Neural progenitor cell (in vitro differentiated cells): ENCODE data around the gene USP7. TPM values are rescaled to one million over a fixed set of nuclear protein-coding genes. Genes with fewer than 3 reads are reported as not detected.

Experiments used
- DNase-seq: peaks from one replicate; pipeline ENCODE4 v3.0.0-alpha.2; 2016; ENCODE audit warnings: low spot score
- H2AFZ ChIP-seq: fragments of 200-600 bp; sonication (generic); replicated peaks from 2 replicates; pipeline ENCODE4 v1.6.1; 2016; ENCODE audit warnings: antibody characterized with exemption
- H3F3A ChIP-seq: fragments of 200-600 bp; sonication (generic); 2 replicates; pipeline ENCODE4 v1.6.1; 2016; ENCODE audit warnings: antibody characterized with exemption, low read depth
- H3K27ac ChIP-seq: fragments of 200-600 bp; sonication (generic); 2 replicates; pipeline ENCODE4 v1.5.1; 2016; ENCODE audit warnings: mild to moderate bottlenecking
- H3K27me3 ChIP-seq: fragments of 200-600 bp; sonication (generic); 2 replicates; pipeline ENCODE4 v1.6.1; 2016; ENCODE audit warnings: mild to moderate bottlenecking, moderate library complexity
- H3K36me3 ChIP-seq: fragments of 200-600 bp; sonication (generic); 2 replicates; pipeline ENCODE4 v1.5.1; 2016
- H3K4me1 ChIP-seq: fragments of 200-600 bp; sonication (generic); 2 replicates; pipeline ENCODE4 v1.6.1; 2016; ENCODE audit warnings: mixed run types
- H3K4me2 ChIP-seq: fragments of 200-600 bp; sonication (generic); 2 replicates; pipeline ENCODE4 v1.6.1; 2016
- H3K4me3 ChIP-seq: fragments of 200-600 bp; sonication (generic); 2 replicates; pipeline ENCODE4 v1.5.1; 2016
- H3K79me2 ChIP-seq: fragments of 200-600 bp; sonication (generic); 2 replicates; pipeline ENCODE4 v1.6.1; 2016; ENCODE audit warnings: low read depth
- H3K9ac ChIP-seq: fragments of 200-600 bp; sonication (generic); 2 replicates; pipeline ENCODE4 v1.6.1; 2016
- H3K9me3 ChIP-seq: fragments of 200-600 bp; sonication (generic); 2 replicates; pipeline ENCODE4 v1.5.1; 2016; ENCODE audit warnings: low read depth
- H4K20me1 ChIP-seq: fragments of 200-600 bp; sonication (generic); 2 replicates; pipeline ENCODE4 v1.6.1; 2016; ENCODE audit warnings: low read depth
- H3K27ac Mint-ChIP-seq: 3 replicates; pipeline ENCODE4 v1.8.0; 2021; ENCODE audit warnings: mixed read lengths
- H3K27me3 Mint-ChIP-seq: 2 replicates; pipeline ENCODE4 v1.8.0; 2022; ENCODE audit warnings: low read depth, mild to moderate bottlenecking, inconsistent platforms, moderate library complexity, mixed read lengths; ENCODE audit not compliant: insufficient read depth
- H3K36me3 Mint-ChIP-seq: 3 replicates; pipeline ENCODE4 v1.8.0; 2021; ENCODE audit warnings: mixed read lengths
- H3K4me1 Mint-ChIP-seq: 3 replicates; pipeline ENCODE4 v1.8.0; 2021; ENCODE audit warnings: mixed read lengths
- H3K4me3 Mint-ChIP-seq: 3 replicates; pipeline ENCODE4 v1.8.0; 2021; ENCODE audit warnings: mild to moderate bottlenecking, moderate library complexity, mixed read lengths
- H3K9me3 Mint-ChIP-seq: 3 replicates; pipeline ENCODE4 v1.8.0; 2020; ENCODE audit warnings: mixed read lengths
- EZH2 ChIP-seq: fragments of 200-600 bp; sonication (generic); IDR thresholded peaks from 2 replicates; pipeline ENCODE4 v1.6.1; 2017; ENCODE audit warnings: antibody characterized with exemption, mild to moderate bottlenecking, moderate library complexity
- EZH2phosphoT487 ChIP-seq: fragments of 200-600 bp; sonication (generic); IDR thresholded peaks from 2 replicates; pipeline ENCODE4 v1.6.1; 2017; ENCODE audit warnings: antibody characterized with exemption
- total RNA-seq: library from RNA; depleted of rRNA; stranded (reverse); fragments of >200 nt; gene quantifications from 2 replicates; pipeline ENCODE4 v1.2.3, GENCODE V29; 2015; ENCODE audit warnings: low replicate concordance
- TF ChIP-seq, protein P1 (sequence below): fragments of 200-600 bp; sonication (generic); IDR thresholded peaks from 2 replicates; pipeline ENCODE4 v1.5.1; 2017; ENCODE audit warnings: antibody characterized with exemption, mild to moderate bottlenecking

USP7 gene
- total RNA-seq, 1 donor from 2014 or later, result 90.3 TPM

GRCh38 chr16:8885674-8886592 is 77.8 kb downstream of the USP7 start:
- no peak overlapping the region for H3K4me3 Mint-ChIP-seq
- Histone ChIP-seq H3K9ac (no peak overlapping the region), H3K4me3 (no peak overlapping the region), H3K4me2 (no peak overlapping the region), H3K4me1 (peaks cover 8% of the 10 kb centered on the region), H2AFZ (no peak overlapping the region), H3K9me3 (no peaks in the 10 kb centered on the region), H3F3A (peaks cover 10% of the 10 kb centered on the region), H3K27ac (no peak overlapping the region), H3K27me3 (no peaks in the 10 kb centered on the region), H4K20me1 (peaks cover 21% of the 10 kb centered on the region), H3K36me3 (no peaks in the 10 kb centered on the region), H3K79me2 (no peaks in the 10 kb centered on the region)
- H3K27me3 Mint-ChIP-seq, result peaks cover 11% of the 10 kb centered on the region
- peaks cover 14% of the 10 kb centered on the region for H3K36me3 Mint-ChIP-seq
- TF ChIP-seq, protein P1, sequence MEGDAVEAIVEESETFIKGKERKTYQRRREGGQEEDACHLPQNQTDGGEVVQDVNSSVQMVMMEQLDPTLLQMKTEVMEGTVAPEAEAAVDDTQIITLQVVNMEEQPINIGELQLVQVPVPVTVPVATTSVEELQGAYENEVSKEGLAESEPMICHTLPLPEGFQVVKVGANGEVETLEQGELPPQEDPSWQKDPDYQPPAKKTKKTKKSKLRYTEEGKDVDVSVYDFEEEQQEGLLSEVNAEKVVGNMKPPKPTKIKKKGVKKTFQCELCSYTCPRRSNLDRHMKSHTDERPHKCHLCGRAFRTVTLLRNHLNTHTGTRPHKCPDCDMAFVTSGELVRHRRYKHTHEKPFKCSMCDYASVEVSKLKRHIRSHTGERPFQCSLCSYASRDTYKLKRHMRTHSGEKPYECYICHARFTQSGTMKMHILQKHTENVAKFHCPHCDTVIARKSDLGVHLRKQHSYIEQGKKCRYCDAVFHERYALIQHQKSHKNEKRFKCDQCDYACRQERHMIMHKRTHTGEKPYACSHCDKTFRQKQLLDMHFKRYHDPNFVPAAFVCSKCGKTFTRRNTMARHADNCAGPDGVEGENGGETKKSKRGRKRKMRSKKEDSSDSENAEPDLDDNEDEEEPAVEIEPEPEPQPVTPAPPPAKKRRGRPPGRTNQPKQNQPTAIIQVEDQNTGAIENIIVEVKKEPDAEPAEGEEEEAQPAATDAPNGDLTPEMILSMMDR, result peak; percentile 24
- no peak for TF ChIP-seq EZH2phosphoT487
- no peaks in the 10 kb centered on the region for H3K9me3 Mint-ChIP-seq
- peak overlapping the region; percentile 11 for H3K27ac Mint-ChIP-seq
- H3K4me1 Mint-ChIP-seq, result peaks cover 22% of the 10 kb centered on the region
- DNase-seq, result peak; percentile 44

DNA sequence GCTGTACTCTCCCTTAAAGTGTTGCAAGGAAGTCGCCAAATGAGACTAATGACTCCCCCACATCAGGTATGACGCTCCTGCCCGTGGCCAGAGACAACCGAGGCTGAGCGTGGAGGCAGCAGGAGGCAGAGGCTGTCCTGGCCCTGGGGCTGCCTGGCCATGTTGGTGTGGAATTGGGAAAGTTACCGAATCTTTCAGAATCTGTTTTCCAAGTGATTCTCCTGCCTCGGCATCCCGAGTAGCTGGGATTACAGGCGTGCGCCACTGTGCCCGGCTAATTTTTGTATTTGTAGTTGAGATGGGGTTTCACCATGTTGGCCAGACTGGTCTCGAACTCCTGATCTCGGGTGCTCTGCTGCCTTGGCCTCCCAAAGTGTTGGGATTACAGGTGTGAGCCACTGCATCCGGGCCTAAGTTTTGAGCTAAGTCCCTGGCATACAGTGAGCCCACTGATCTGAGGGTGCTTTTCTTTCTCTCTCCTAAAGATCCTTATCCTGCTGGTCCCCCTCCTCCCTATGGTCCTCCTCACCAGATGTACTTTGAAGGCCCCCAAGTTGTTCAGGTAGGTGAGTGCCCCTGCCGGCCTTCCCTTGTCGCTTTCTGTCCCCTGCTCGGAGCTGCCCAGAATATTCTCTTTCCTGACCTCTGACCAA is 80.9 kb downstream of the USP7 start:
- peaks cover 11% of the 10 kb centered on the region for H3K27me3 Mint-ChIP-seq
- no peak overlapping the region for H3K4me3 Mint-ChIP-seq
- H3K4me1 Mint-ChIP-seq, result peaks cover 16% of the 10 kb centered on the region
- Histone ChIP-seq H3K9me3 (no peaks in the 10 kb centered on the region), H3K79me2 (no peaks in the 10 kb centered on the region), H3K4me2 (no peak overlapping the region), H3K36me3 (no peaks in the 10 kb centered on the region), H3K4me3 (no peak overlapping the region), H3K27ac (no peak overlapping the region), H4K20me1 (peaks cover 19% of the 10 kb centered on the region), H3K27me3 (no peaks in the 10 kb centered on the region), H3K4me1 (peaks cover 8% of the 10 kb centered on the region), H2AFZ (no peak overlapping the region), H3K9ac (no peak overlapping the region), H3F3A (peaks cover 10% of the 10 kb centered on the region)
- no peaks in the 10 kb centered on the region for H3K9me3 Mint-ChIP-seq
- no peak for TF ChIP-seq EZH2phosphoT487
- TF ChIP-seq, protein P1, result no peak
- H3K36me3 Mint-ChIP-seq, result peaks cover 6% of the 10 kb centered on the region
- H3K27ac Mint-ChIP-seq, result peak overlapping the region; percentile 42
- DNase-seq, result no peak

- DNase-seq, result no peak
- H3K9ac ChIP-seq, result no peak within 1 kb of the TSS
Measured at GRCh38 chr16:8882041-8882617, 81.6 kb downstream of the USP7 start, which contains the start of gene LITAFD. Gene LITAFD, plus strand, starts transcription at chr16:8882351. Its CDS starts 2,005 bp downstream, at chr16:8884356.

More at GRCh38 chr16:8882041-8882617, 81.6 kb downstream of the USP7 start, which contains the start of gene LITAFD:
- H3K27ac Mint-ChIP-seq, result peak within 1 kb of the TSS; percentile 42
- no peak within 1 kb of the TSS for H3K4me2 ChIP-seq
- H4K20me1 ChIP-seq, result peaks cover 15% of the 10 kb centered on the region
- H2AFZ ChIP-seq, result no peak within 1 kb of the TSS
- no peaks in the 10 kb centered on the region for H3K27me3 ChIP-seq
- H3K4me1 ChIP-seq, result peaks cover 8% of the 10 kb centered on the region
- no peaks in the 10 kb centered on the region for H3K9me3 ChIP-seq
- H3K27ac ChIP-seq, result no peak within 1 kb of the TSS
- no peaks in the 10 kb centered on the region for H3K79me2 ChIP-seq
- H3F3A ChIP-seq, result peaks cover 10% of the 10 kb centered on the region
- no peak within 1 kb of the TSS for H3K4me3 ChIP-seq
- no peaks in the 10 kb centered on the region for H3K9me3 Mint-ChIP-seq
- H3K4me3 Mint-ChIP-seq, result no peak within 1 kb of the TSS
- H3K36me3 ChIP-seq, result no peaks in the 10 kb centered on the region
- peaks cover 16% of the 10 kb centered on the region for H3K4me1 Mint-ChIP-seq
- H3K36me3 Mint-ChIP-seq, result peaks cover 3% of the 10 kb centered on the region
- H3K27me3 Mint-ChIP-seq, result peaks cover 9% of the 10 kb centered on the region
- TF ChIP-seq, protein P1, result no peak
- no peak for TF ChIP-seq EZH2phosphoT487
- TF ChIP-seq EZH2, result no peak
